H9 (cell line): ENCODE data around the gene TMEM163. TPM values are rescaled to one million over a fixed set of nuclear protein-coding genes. Genes with fewer than 3 reads are reported as not detected.

Source experiments
- DNase-seq: peaks from one replicate; pipeline ENCODE4 v3.0.0-alpha.2; 2017
- H2AFZ ChIP-seq: one replicate; pipeline ENCODE4 v1.6.1; 2013; ENCODE audit warnings: mild to moderate bottlenecking, low read length, control low read depth, moderate library complexity
- H2AK5ac ChIP-seq: 2 replicates; pipeline ENCODE4 v1.6.1; 2013; ENCODE audit warnings: low read length, control low read depth, mixed read lengths; ENCODE audit not compliant: insufficient read length
- H2BK120ac ChIP-seq: one replicate; pipeline ENCODE4 v1.6.1; 2013; ENCODE audit warnings: low read depth, mild to moderate bottlenecking, low read length, control low read depth, inconsistent platforms; ENCODE audit not compliant: poor library complexity, severe bottlenecking
- H2BK12ac ChIP-seq: 2 replicates; pipeline ENCODE4 v1.6.1; 2013; ENCODE audit warnings: low read length, control low read depth, mixed read lengths, low read depth; ENCODE audit not compliant: insufficient read length
- H2BK15ac ChIP-seq: 2 replicates; pipeline ENCODE4 v1.6.1; 2013; ENCODE audit warnings: low read depth, low read length, control low read depth
- H2BK20ac ChIP-seq: one replicate; pipeline ENCODE4 v1.6.1; 2013; ENCODE audit warnings: low read depth, mild to moderate bottlenecking, low read length, control low read depth, inconsistent platforms; ENCODE audit not compliant: poor library complexity, severe bottlenecking
- H2BK5ac ChIP-seq: 2 replicates; pipeline ENCODE4 v1.6.1; 2013; ENCODE audit warnings: low read length, control low read depth, mixed read lengths; ENCODE audit not compliant: insufficient read length
- H3K14ac ChIP-seq: 2 replicates; pipeline ENCODE4 v1.6.1; 2013; ENCODE audit warnings: low read length, control low read depth; ENCODE audit not compliant: insufficient read depth
- H3K18ac ChIP-seq: 2 replicates; pipeline ENCODE4 v1.6.1; 2013; ENCODE audit warnings: low read depth, mild to moderate bottlenecking, mixed read lengths, low read length, control low read depth; ENCODE audit not compliant: insufficient read length
- H3K23ac ChIP-seq: 2 replicates; pipeline ENCODE4 v1.6.1; 2013; ENCODE audit warnings: low read length, control low read depth, mixed read lengths, low read depth; ENCODE audit not compliant: insufficient read length
- H3K23me2 ChIP-seq: 2 replicates; pipeline ENCODE4 v1.6.1; 2013; ENCODE audit warnings: low read depth, mild to moderate bottlenecking, mixed read lengths, low read length, control low read depth; ENCODE audit not compliant: insufficient read length, poor library complexity, severe bottlenecking
- H3K27ac ChIP-seq: 2 replicates; pipeline ENCODE4 v1.5.1; 2013; ENCODE audit warnings: low read length, control low read depth, mixed read lengths, low read depth; ENCODE audit not compliant: insufficient read length
- H3K27me3 ChIP-seq: 2 replicates; pipeline ENCODE4 v1.6.1; 2013; ENCODE audit warnings: low read length, control low read depth, inconsistent platforms; ENCODE audit not compliant: insufficient read depth
- H3K4ac ChIP-seq: 2 replicates; pipeline ENCODE4 v1.6.1; 2013; ENCODE audit warnings: low read depth, mild to moderate bottlenecking, control low read depth, inconsistent platforms, low read length, moderate library complexity
- H3K4me1 ChIP-seq: 2 replicates; pipeline ENCODE4 v1.6.1; 2013; ENCODE audit warnings: low read length, control low read depth, inconsistent platforms; ENCODE audit not compliant: insufficient read depth
- H3K4me2 ChIP-seq: 2 replicates; pipeline ENCODE4 v1.6.1; 2013; ENCODE audit warnings: low read length, control low read depth, mixed read lengths; ENCODE audit not compliant: insufficient read length, insufficient read depth
- H3K56ac ChIP-seq: 2 replicates; pipeline ENCODE4 v1.6.1; 2013; ENCODE audit warnings: low read depth, mild to moderate bottlenecking, mixed read lengths, low read length, control low read depth; ENCODE audit not compliant: insufficient read length
- H3K79me1 ChIP-seq: 2 replicates; pipeline ENCODE4 v1.6.1; 2013; ENCODE audit warnings: low read depth, mild to moderate bottlenecking, moderate library complexity, low read length, control low read depth, inconsistent platforms; ENCODE audit not compliant: insufficient read depth, poor library complexity, severe bottlenecking
- H3K79me2 ChIP-seq: 2 replicates; pipeline ENCODE4 v1.6.1; 2013; ENCODE audit warnings: low read length, control low read depth, inconsistent platforms; ENCODE audit not compliant: insufficient read depth
- H3K9ac ChIP-seq: 2 replicates; pipeline ENCODE4 v1.6.1; 2013; ENCODE audit warnings: low read length, control low read depth, mixed read lengths; ENCODE audit not compliant: insufficient read length; ENCODE audit errors: extremely low read depth
- H3K9me3 ChIP-seq: one replicate; pipeline ENCODE4 v1.6.1; 2013; ENCODE audit warnings: low read depth, low read length, inconsistent platforms; ENCODE audit not compliant: control insufficient read depth
- H3T11ph ChIP-seq: one replicate; pipeline ENCODE4 v1.6.1; 2013; ENCODE audit warnings: mild to moderate bottlenecking, low read length, control low read depth, inconsistent platforms
- H4K20me1 ChIP-seq: one replicate; pipeline ENCODE4 v1.6.1; 2013; ENCODE audit not compliant: control insufficient read depth, insufficient read length, insufficient read depth
- H4K5ac ChIP-seq: 2 replicates; pipeline ENCODE4 v1.6.1; 2013; ENCODE audit warnings: low read depth, mild to moderate bottlenecking, mixed read lengths, low read length, control low read depth; ENCODE audit not compliant: insufficient read length
- H4K8ac ChIP-seq: replicated peaks from 2 replicates; pipeline ENCODE4 v1.6.1; 2013; ENCODE audit warnings: low read length, control low read depth, mixed read lengths, low read depth; ENCODE audit not compliant: insufficient read length
- H4K91ac ChIP-seq: 2 replicates; pipeline ENCODE4 v1.6.1; 2013; ENCODE audit warnings: low read depth, mild to moderate bottlenecking, moderate library complexity, mixed read lengths, low read length, control low read depth; ENCODE audit not compliant: insufficient read length
- H3K27ac Mint-ChIP-seq, 3 experiments: 2 replicates in 2 of 3; 3 replicates in 1 of 3; pipeline ENCODE4 v1.8.0; 2020 to 2021; ENCODE audit warnings: mixed read lengths in 3 of 3, mild to moderate bottlenecking in 1 of 3, moderate library complexity in 1 of 3
- H3K27me3 Mint-ChIP-seq: 2 replicates; pipeline ENCODE4 v1.8.0; 2021; ENCODE audit warnings: low read depth, mild to moderate bottlenecking, moderate library complexity, mixed read lengths
- H3K36me3 Mint-ChIP-seq, 3 experiments: 2 replicates in 2 of 3; 3 replicates in 1 of 3; pipeline ENCODE4 v1.8.0; 2020 to 2021; ENCODE audit warnings: low read depth in 3 of 3, mixed read lengths in 3 of 3; ENCODE audit not compliant: insufficient read depth in 1 of 3
- H3K4me1 Mint-ChIP-seq, 2 experiments: 2 replicates each; pipeline ENCODE4 v1.8.0; 2020; ENCODE audit warnings: mixed read lengths in 2 of 2
- H3K4me3 Mint-ChIP-seq, 2 experiments: 2 replicates in 1 of 2; 3 replicates in 1 of 2; pipeline ENCODE4 v1.8.0; 2020 to 2021; ENCODE audit warnings: mild to moderate bottlenecking in 2 of 2, mixed read lengths in 2 of 2, moderate library complexity in 1 of 2
- H3K9me3 Mint-ChIP-seq, 2 experiments: 2 replicates in 1 of 2; 3 replicates in 1 of 2; pipeline ENCODE4 v1.8.0; 2020; ENCODE audit warnings: mild to moderate bottlenecking in 2 of 2, mixed read lengths in 2 of 2, moderate library complexity in 1 of 2
- WGBS: extraction: QIAGEN DNeasy Blood & Tissue Kit; methylation state at CpG from one replicate; pipeline ENCODE4 v1.1.7; 2013; ENCODE audit warnings: missing lambda C conversion rate, low lambda C conversion rate, mixed read lengths; ENCODE audit not compliant: insufficient read length; ENCODE audit errors: extremely low coverage; 5-methylcytosine and 5-hydroxymethylcytosine counted together
- total RNA-seq: library from RNA; stranded (reverse); gene quantifications from 2 replicates; pipeline ENCODE4 v1.2.1, GENCODE V29; 2021
- TF ChIP-seq, protein P1 (sequence below): fragments of 200-600 bp; sonication (generic); conservative IDR thresholded peaks from 3 replicates; pipeline ENCODE4 v1.8.0; 2021; ENCODE audit warnings: antibody characterized with exemption, mild to moderate bottlenecking

The TMEM163 gene
- total RNA-seq, 1 experiment from 2014 or later, result 0.39 TPM

DNA sequence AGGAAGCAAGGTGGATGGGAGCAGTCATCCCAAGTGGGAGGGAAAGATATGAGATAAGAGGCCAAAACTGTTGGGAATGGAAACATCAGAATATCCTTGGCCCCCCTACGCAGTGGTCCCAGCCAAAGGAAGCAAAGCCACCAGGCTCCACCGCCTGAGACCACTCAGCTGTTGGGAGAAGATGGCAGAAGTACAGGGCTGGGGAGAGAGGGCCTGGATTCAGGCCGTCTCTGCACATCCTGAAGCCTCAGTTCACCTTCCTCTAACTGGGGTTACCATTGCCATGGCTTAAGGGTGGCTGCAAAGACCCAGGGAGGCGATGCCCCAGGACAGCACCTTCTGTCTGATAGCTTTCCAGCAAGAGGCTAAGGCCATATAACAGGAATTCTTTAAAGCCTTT, 271.1 kb downstream of the TMEM163 start:
- Histone ChIP-seq H2BK20ac (no peak overlapping the region), H3K56ac (no peak overlapping the region), H3K27ac (no peak overlapping the region), H3K23me2 (no peaks in the 10 kb centered on the region), H3K4me2 (no peak overlapping the region), H3K23ac (no peak overlapping the region), H2BK120ac (no peak overlapping the region), H2BK15ac (no peak overlapping the region), H3T11ph (no peak overlapping the region), H3K9ac (no peak overlapping the region), H4K8ac (no peak overlapping the region), H2BK5ac (no peak overlapping the region), H2BK12ac (no peak overlapping the region), H4K91ac (no peak overlapping the region), H3K79me1 (no peaks in the 10 kb centered on the region), H3K9me3 (no peaks in the 10 kb centered on the region), H3K79me2 (no peaks in the 10 kb centered on the region), H2AFZ (no peak overlapping the region), H3K27me3 (no peaks in the 10 kb centered on the region), H2AK5ac (no peak overlapping the region), H3K14ac (no peak overlapping the region), H4K20me1 (no peaks in the 10 kb centered on the region), H3K4ac (no peak overlapping the region), H4K5ac (no peak overlapping the region), H3K18ac (no peak overlapping the region), H3K4me1 (no peaks in the 10 kb centered on the region)
- Mint-ChIP-seq H3K4me1 (peaks cover 10 to 14% of the 10 kb centered on the region in 2 experiments; a peak in 3 of 4 replicates), H3K36me3 (peaks cover 7 to 15% (median 13%) of the 10 kb centered on the region in 3 experiments; a peak in 6 of 7 replicates), H3K27ac (no peak overlapping the region), H3K27me3 (no peaks in the 10 kb centered on the region), H3K9me3 (no peaks in the 10 kb centered on the region), H3K4me3 (no peak overlapping the region)
- no CpG with 5 or more reads among the region's 4 CpGs for WGBS
- no peak for DNase-seq
- TF ChIP-seq, protein P1, sequence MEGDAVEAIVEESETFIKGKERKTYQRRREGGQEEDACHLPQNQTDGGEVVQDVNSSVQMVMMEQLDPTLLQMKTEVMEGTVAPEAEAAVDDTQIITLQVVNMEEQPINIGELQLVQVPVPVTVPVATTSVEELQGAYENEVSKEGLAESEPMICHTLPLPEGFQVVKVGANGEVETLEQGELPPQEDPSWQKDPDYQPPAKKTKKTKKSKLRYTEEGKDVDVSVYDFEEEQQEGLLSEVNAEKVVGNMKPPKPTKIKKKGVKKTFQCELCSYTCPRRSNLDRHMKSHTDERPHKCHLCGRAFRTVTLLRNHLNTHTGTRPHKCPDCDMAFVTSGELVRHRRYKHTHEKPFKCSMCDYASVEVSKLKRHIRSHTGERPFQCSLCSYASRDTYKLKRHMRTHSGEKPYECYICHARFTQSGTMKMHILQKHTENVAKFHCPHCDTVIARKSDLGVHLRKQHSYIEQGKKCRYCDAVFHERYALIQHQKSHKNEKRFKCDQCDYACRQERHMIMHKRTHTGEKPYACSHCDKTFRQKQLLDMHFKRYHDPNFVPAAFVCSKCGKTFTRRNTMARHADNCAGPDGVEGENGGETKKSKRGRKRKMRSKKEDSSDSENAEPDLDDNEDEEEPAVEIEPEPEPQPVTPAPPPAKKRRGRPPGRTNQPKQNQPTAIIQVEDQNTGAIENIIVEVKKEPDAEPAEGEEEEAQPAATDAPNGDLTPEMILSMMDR, result no peak
